Peyer's patch (tissue), 4 donors: ENCODE measurements around the gene RSAD1.

ENCODE experiments used
- POLR2A ChIP-seq, 2 donors: fragments of 450-650 bp; IDR thresholded peaks; one replicate each; pipeline ENCODE4 v1.5.1; 2017; ENCODE audit warnings: antibody characterized with exemption in 2 of 2, mild to moderate bottlenecking in 2 of 2, moderate library complexity in 2 of 2
- TF ChIP-seq, protein P1 (sequence below), 6 experiments: fragments of 450-650 bp in 4 of 6; fragments of 200-600 bp in 2 of 6; sonication (generic) in 1 of 6; IDR thresholded peaks; one replicate each; pipeline ENCODE4 v1.5.1; 2017 to 2019; ENCODE audit warnings: antibody characterized with exemption in 6 of 6, mild to moderate bottlenecking in 3 of 6, moderate library complexity in 1 of 6

DNA sequence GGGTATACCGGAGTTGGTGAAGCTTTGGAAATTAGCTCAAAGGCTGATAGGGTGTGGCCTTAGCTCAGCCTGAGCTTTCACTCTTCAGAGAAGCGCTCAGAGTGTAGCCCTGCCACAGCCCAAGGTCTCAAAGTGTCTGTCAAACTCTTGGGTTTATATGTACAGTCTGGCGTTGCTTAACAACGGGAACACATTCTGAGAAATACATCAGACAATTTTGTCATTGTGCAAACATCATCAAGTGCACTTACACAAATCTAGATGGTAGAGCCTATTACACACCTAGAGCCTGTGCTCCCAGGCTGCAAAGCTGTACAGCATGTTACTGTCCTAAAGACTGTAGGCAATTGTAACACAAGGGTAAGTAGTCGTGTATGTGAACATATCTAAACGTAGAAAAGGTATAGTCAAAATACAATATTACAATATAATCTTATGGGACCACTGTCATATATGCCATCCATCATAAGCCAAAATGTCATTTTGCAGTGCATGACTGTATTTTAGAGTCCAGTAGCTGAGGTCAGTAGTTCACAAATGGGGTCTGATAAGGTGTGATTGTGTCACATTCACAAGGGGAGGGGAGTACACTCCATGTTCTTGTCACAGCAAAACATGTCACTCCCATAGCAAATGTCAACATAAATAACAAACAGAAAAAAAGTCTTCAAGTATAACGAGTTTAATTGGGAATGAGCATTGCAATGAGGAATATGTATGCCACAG is 30.6 kb upstream of the RSAD1 start:
- TF ChIP-seq, protein P1, sequence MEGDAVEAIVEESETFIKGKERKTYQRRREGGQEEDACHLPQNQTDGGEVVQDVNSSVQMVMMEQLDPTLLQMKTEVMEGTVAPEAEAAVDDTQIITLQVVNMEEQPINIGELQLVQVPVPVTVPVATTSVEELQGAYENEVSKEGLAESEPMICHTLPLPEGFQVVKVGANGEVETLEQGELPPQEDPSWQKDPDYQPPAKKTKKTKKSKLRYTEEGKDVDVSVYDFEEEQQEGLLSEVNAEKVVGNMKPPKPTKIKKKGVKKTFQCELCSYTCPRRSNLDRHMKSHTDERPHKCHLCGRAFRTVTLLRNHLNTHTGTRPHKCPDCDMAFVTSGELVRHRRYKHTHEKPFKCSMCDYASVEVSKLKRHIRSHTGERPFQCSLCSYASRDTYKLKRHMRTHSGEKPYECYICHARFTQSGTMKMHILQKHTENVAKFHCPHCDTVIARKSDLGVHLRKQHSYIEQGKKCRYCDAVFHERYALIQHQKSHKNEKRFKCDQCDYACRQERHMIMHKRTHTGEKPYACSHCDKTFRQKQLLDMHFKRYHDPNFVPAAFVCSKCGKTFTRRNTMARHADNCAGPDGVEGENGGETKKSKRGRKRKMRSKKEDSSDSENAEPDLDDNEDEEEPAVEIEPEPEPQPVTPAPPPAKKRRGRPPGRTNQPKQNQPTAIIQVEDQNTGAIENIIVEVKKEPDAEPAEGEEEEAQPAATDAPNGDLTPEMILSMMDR (IDR thresholded peaks at IDR 0.05) = no peak
- no peak for TF ChIP-seq POLR2A (IDR thresholded peaks at IDR 0.05)
